Skin of body (tissue), 2 donors: Measurements from ENCODE around the gene HS3ST3B1. TPM values are rescaled to one million over a fixed set of nuclear protein-coding genes. Genes with fewer than 3 reads are reported as not detected.
A peak's percentile ranks its signal among the peaks of the same experiment; 100 is the strongest.

Experiments used
- DNase-seq: peaks from one replicate; lab custom pipeline; 2025; lab: John Stamatoyannopoulos, UW
- total RNA-seq: library from RNA; depleted of rRNA; stranded (reverse); fragments of >200 nt; gene quantifications from one replicate; pipeline ENCODE4 v1.2.3, GENCODE V29; 2014

Gene HS3ST3B1
- total RNA-seq, 1 donor from 2014 or later, result 5.3 TPM

DNA sequence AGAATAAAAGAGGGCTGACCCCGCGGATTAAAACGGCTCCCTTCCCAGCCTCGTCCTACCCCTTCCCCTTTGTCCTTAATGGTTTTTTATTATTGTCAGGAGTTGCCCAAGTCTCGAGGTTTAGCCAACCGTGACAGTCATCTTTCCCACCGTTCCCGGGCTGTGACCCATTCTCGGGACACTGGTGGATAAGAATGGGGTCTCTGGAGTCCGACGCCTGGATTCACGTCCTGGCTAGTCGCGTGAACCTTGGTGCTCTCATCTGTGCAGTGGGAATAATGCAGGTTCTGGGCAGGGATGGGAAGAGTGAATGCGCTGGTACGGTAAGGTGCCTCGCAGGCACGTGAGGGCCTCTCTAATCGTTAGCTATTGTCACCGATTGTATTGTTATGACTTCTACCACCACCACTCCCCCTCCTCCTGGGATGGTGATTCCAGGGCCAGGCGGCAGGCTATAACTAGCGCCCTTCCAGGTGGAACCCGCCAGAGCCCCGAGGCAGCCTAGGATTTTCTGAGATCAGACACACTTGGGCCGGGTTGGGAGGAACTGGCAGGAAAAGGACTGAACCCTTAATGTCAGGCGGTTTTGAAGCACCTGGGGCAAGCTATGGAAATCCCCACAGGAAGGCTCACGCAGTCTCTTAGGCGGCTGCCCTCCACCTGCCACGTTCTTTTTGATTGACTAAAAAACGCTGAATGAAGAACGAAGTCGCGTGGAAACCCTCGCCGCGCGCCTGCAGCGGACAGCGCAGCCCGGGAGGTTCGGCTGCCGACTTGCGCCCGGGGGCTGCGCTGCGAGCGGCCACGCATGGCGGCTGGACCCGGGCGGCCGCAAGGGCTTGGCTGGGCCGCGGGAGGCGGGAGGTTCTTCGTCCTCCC is 2.7 kb downstream of the HS3ST3B1 start:
- DNase-seq, result no peak

- no peak for DNase-seq
These were observed 3.4 kb downstream of the HS3ST3B1 start for GRCh38 chr17:14304222-14304772.

- DNase-seq, result no peak
These were observed 4.1 kb downstream of the HS3ST3B1 start for GRCh38 chr17:14304773-14305517.

GRCh38 chr17:14305785-14306496 is 5.1 kb downstream of the HS3ST3B1 start:
- no peak for DNase-seq

DNA sequence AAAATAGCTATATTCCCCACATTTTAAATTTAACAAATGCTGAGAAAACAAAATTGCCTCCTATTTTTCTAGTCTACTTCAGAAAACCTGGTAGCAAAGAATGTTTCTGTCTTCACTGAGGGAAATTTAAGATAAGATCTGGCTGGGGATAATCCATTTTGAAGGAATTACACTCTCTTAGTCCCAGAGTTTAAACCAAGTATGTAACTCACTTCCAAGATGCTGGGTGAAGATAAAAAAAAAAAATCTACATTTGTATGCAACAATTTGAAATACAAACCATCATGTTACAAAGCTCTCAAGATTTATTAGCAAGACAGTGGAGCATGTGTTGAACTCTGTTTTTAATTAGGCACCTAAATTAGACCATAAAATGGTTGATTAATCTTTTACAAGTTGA is 5.7 kb downstream of the HS3ST3B1 start:
- no peak for DNase-seq

- DNase-seq, result no peak
These were observed 6.7 kb downstream of the HS3ST3B1 start for GRCh38 chr17:14307560-14308024.

- DNase-seq, result no peak
These were observed 7.7 kb downstream of the HS3ST3B1 start for GRCh38 chr17:14308636-14308964.

- peak; percentile 82 for DNase-seq
These were observed 8.3 kb downstream of the HS3ST3B1 start for GRCh38 chr17:14308965-14309879.

GRCh38 chr17:14310101-14310500 is 9.2 kb downstream of the HS3ST3B1 start:
- DNase-seq, result no peak

DNA sequence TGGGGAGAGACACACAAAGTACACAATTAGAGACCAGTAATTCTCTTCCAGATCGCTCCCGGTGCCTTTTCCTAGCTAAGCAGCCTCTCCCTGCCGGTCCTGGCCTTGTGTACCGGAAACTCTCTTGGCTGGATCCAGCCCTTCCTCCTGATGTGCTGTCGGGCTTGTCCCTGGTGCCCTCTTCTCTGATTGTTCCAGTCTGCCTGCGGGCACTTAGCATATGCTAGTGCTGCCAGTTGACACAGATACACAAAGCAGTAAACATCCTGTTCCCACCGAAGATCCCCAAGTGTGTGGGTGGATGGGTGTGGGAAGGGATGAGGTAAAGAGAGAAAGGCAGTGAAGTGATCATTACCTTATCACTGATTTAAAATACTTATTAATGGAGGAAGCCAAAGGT is 9.7 kb downstream of the HS3ST3B1 start:
- DNase-seq, result no peak

- DNase-seq, result no peak
These were observed 10.4 kb downstream of the HS3ST3B1 start for GRCh38 chr17:14311186-14311705.

DNA sequence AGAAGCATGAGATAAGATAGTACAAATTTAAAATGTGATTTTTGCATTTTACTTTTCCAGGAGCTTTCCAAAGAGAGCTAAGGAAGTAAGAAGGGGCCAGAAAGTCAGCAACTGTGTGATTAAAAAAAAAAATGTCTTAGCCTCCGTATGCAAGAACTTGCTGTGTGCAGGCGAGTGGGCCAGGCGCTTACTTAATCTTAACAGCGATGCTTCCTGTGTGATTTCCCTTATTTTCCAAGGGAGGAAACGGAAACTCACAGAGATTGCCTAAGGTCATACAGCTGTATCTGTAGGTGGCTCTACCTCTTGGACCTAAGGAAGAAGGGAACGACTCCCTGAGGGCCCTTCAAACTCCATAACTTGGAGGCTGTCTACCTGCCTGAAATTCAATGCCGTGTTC is 11.1 kb downstream of the HS3ST3B1 start:
- no peak for DNase-seq

- DNase-seq, result no peak
These were observed 11.6 kb downstream of the HS3ST3B1 start for GRCh38 chr17:14312522-14312921.

- DNase-seq, result no peak
These were observed 15.4 kb downstream of the HS3ST3B1 start for GRCh38 chr17:14316126-14316832.

- DNase-seq, result no peak
These were observed 16.5 kb downstream of the HS3ST3B1 start for GRCh38 chr17:14317383-14317782.

DNA sequence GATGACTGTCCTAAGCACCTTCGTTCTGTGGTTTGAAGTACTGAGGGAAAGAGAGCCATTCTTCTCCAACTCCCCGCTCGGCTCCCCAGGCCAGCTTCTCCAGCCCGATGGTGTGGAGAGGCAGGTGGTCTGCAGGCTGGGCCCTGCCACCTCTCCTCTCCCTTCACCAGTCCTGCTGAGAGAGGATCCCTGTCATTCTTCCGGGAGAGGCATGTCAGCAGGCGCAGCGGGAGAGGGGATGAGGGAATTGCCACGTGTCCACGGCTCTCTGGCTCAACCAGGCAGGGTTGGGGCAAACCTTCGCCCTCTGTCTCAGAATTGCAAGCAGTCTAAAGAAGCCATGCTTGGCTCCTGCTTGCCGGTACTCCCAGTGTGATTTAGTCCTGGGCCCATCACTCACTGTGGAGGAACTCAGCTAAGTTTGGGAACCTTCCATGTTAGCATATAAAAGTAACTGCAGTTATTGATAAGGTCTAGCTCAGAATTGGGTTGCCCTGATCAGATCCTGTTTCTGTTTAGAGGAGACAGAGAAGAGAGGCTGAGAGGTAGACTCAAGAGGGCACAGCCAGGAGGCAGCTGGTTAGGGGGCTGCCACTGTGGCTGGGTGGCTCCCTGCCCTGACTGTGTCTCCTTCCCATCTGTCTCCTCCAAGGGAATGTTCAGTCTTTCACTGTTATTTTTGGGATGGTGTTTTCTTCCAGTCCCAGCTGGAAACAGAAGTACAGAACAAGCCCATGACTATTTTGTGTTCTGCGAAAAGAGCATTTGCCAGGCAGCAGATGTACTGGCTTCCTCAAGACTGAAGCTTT is 17.4 kb downstream of the HS3ST3B1 start:
- no peak for DNase-seq

GRCh38 chr17:14318918-14319205 is 18.0 kb downstream of the HS3ST3B1 start:
- no peak for DNase-seq

- DNase-seq, result no peak
These were observed 19.2 kb downstream of the HS3ST3B1 start for GRCh38 chr17:14320098-14320497.
